HG02885 (cell line): ENCODE measurements around the gene TEKTIP1.
"Not testable (repeated sequence)": the region's sequence is repeated elsewhere in the genome, so short reads cannot be mapped to it uniquely, and the experiment has no call there.

Source experiments
- ATAC-seq: cut with Tn5 transposase; IDR thresholded peaks from one replicate; pipeline ENCODE4 v1.9.1; 2021; ENCODE audit warnings: mild to moderate bottlenecking; ENCODE audit not compliant: unreplicated experiment, poor library complexity

Gene TEKTIP1

GRCh38 chr19:3555653-3556422 lies 16.9 kb downstream of the TEKTIP1 start:
- ATAC-seq = no peak

DNA sequence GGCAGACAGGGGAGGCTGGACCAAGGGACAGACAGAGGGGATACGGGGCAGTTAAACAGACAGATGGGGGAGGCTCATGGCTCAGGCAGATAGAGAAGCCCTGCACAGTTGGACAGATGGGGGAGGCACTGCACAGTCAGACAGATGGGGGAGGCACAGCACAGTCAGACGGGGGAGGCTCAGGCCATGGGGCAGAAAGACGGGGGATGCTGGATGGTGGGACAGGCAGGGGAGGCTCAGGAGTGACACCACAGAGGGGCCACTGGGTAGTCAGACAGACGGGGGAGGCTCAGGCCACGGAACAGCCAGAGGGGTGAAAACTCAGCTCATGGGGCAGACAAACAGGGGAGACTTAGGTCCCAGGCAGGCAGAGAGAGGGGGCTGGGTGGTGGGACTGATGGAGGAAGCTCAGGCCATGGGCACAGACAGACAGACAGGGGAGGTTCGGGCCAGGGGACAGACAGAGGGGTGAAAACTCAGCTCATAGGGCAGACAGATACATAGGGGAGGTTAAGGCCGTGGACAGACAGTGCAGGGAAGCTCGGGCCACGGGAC lies 17.5 kb downstream of the TEKTIP1 start:
- ATAC-seq = no peak

DNA sequence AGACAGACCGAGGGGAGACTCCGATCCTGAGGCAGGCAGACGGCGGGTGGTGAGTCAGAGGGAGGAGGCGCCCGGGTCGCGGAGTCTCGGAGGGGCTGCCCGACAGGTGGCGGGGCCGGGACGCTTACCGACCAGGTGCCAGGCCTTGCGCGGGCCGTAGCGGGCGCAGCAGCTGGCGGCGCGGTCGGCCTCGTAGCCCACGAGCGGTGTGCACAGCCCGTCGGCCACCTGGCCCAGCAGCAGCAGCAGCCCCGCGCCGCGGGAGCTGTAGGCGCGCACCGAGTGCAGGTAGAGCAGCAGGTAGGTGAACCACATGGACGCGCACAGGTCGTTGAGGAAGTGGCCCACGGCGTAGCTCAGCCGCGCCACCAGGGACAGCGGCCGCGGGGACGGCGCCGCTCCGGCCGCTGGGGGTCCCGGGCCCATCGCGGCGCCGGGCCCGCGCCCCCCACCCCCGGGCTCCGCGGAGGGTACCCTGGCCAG lies 18.0 kb downstream of the TEKTIP1 start:
- ATAC-seq = peak; percentile 26

GRCh38 chr19:3557461-3558248 lies 18.7 kb downstream of the TEKTIP1 start, which contains the start of gene MFSD12:
MFSD12 (minus strand) TSS chr19:3557586; CDS start chr19:3557403, 183 bp downstream.
- ATAC-seq = peak; percentile 87

GRCh38 chr19:3563709-3564524 lies 24.9 kb downstream of the TEKTIP1 start:
- ATAC-seq = no peak

GRCh38 chr19:3565139-3565538 lies 26.2 kb downstream of the TEKTIP1 start:
- ATAC-seq = no peak

GRCh38 chr19:3570042-3570441 lies 31.1 kb downstream of the TEKTIP1 start:
- ATAC-seq = not testable (repeated sequence)

DNA sequence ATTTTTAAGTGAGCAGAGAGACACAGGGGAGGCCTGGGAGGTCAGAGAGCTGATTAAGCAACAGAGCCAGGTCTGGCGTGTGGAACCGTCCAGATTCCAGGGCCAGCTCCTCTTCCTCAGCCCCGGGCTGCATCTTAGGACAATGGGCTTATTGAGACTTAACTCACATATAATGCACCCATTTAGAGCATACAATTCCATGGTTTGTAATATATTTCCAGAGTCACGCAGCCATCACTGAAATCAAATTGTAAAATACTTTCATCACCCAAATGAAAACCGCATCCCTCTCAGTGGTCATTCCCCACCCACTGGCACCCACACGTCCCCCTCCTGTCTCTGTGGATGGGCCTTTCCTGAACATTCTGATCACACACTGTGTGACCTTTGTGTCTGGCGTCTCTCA lies 31.6 kb downstream of the TEKTIP1 start:
- ATAC-seq = no peak

GRCh38 chr19:3572132-3572854 lies 33.3 kb downstream of the TEKTIP1 start:
- ATAC-seq = peak; percentile 83

- no peak for ATAC-seq
These were observed 33.8 kb downstream of the TEKTIP1 start, which contains the start of gene HMG20B for GRCh38 chr19:3572855-3573161. HMG20B (plus strand) TSS chr19:3572944; CDS start chr19:3573310, 366 bp downstream.

GRCh38 chr19:3573162-3573857 lies 34.3 kb downstream of the TEKTIP1 start:
- no peak for ATAC-seq

- no peak for ATAC-seq
These were observed 35.1 kb downstream of the TEKTIP1 start for GRCh38 chr19:3573858-3574637.

GRCh38 chr19:3575260-3575741 lies 36.3 kb downstream of the TEKTIP1 start:
- no peak for ATAC-seq

- ATAC-seq = no peak
These were observed 37.1 kb downstream of the TEKTIP1 start for GRCh38 chr19:3575949-3576673.

DNA sequence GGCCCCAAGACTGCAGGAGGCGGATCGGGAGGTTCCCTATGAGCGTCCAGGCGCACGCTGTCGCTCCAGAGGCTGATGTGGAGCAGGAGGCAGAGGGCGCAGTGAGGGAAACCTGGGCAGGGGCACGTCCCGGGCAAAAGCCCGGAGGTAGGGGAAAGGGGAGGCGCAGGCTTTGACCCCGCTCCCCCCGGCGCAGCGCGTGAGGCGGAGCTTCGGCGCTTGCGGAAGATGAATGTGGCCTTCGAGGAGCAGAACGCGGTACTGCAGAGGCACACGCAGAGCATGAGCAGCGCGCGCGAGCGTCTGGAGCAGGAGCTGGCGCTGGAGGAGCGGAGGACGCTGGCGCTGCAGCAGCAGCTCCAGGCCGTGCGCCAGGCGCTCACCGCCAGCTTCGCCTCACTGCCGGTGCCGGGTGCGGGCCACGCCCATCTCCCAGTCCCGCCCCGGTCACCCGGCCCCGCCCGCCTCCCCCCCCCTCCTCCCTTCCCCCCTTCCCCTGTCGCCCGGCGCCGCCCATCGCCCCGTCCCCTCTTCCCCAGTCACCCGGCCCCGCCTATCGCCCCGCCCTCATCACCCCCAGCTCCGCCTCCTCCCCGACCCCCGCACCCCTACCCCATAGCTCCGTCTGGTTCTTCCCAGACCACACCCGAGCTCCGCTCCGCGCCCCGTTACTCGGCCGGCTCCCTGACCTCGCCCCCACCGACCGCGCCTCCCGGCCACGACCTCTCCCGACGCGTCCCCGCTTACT lies 37.9 kb downstream of the TEKTIP1 start:
- no peak for ATAC-seq

GRCh38 chr19:3577723-3578344 lies 38.9 kb downstream of the TEKTIP1 start:
- ATAC-seq = no peak
